Measurements from ENCODE around the gene TRRAP.

- TF ChIP-seq CTCF (conservative IDR thresholded peaks at IDR 0.05) (no peak), EZH2 (IDR thresholded peaks at IDR 0.05; ENCODE audit: low read depth) (no peak)
Observed at GRCh38 chr7:99004216-99004615, 125.9 kb downstream of the TRRAP start.
